ENCODE measurements around the gene LRRC43.

Gene LRRC43

GRCh38 chr12:122225683-122226365 is 42.9 kb downstream of the LRRC43 start, which contains the start of gene DIABLO:
Gene DIABLO, minus strand, starts transcription at chr12:122226052. Its CDS starts 38 bp downstream, at chr12:122226014.
- peak; percentile 99 for DNase-seq (ENCODE audit: low read depth)

GRCh38 chr12:122226366-122227125 is 43.6 kb downstream of the LRRC43 start:
- DNase-seq (ENCODE audit: low read depth), result no peak

GRCh38 chr12:122227341-122227740 is 44.4 kb downstream of the LRRC43 start:
- peak; percentile 25 for DNase-seq (ENCODE audit: low read depth)

GRCh38 chr12:122228092-122228491 is 45.2 kb downstream of the LRRC43 start:
- no peak for DNase-seq (ENCODE audit: low read depth)

GRCh38 chr12:122230798-122231197 is 47.9 kb downstream of the LRRC43 start:
- no peak for DNase-seq (ENCODE audit: low read depth)

GRCh38 chr12:122232691-122233090 is 49.8 kb downstream of the LRRC43 start:
- no peak for DNase-seq (ENCODE audit: low read depth)

GRCh38 chr12:122235741-122236140 is 52.8 kb downstream of the LRRC43 start:
- no peak for DNase-seq (ENCODE audit: low read depth)

- DNase-seq (ENCODE audit: low read depth), result no peak
Observed at GRCh38 chr12:122238861-122239260, 55.9 kb downstream of the LRRC43 start.

- no peak for DNase-seq (ENCODE audit: low read depth)
Observed at GRCh38 chr12:122243965-122244364, 61.0 kb downstream of the LRRC43 start.

- DNase-seq (ENCODE audit: low read depth), result no peak
Observed at GRCh38 chr12:122244565-122245371, 61.8 kb downstream of the LRRC43 start.

GRCh38 chr12:122245553-122245952 is 62.6 kb downstream of the LRRC43 start:
- DNase-seq (ENCODE audit: low read depth), result no peak

- no peak for DNase-seq (ENCODE audit: low read depth)
Observed at GRCh38 chr12:122250047-122250446, 67.1 kb downstream of the LRRC43 start.

- DNase-seq (ENCODE audit: low read depth), result no peak
Observed at GRCh38 chr12:122250536-122250935, 67.6 kb downstream of the LRRC43 start.
